Stimulated activated CD4-positive, alpha-beta T cell treated with anti-CD3 and anti-CD28 coated beads, Interleukin-12 subunit alpha, Interleukin-12 subunit beta, amount 100 ng/mL, for 48 hours (primary cell): ENCODE measurements around the gene RGS9BP.
"Not testable (repeated sequence)": the region's sequence is repeated elsewhere in the genome, so short reads cannot be mapped to it uniquely, and the experiment has no call there.

Source experiments
- DNase-seq, 3 donors: peaks; one replicate each; pipeline ENCODE4 v3.0.0-alpha.2; 2020; ENCODE audit warnings: low read depth in 2 of 3, low spot score in 1 of 3

The RGS9BP gene

GRCh38 chr19:32694851-32695250, 19.2 kb downstream of the RGS9BP start:
- not testable (repeated sequence) for DNase-seq

- DNase-seq: not testable (repeated sequence)
Observed at GRCh38 chr19:32695506-32695905, 19.9 kb downstream of the RGS9BP start.

- DNase-seq: not testable (repeated sequence)
Observed at GRCh38 chr19:32696771-32697170, 21.1 kb downstream of the RGS9BP start.

GRCh38 chr19:32700129-32700528, 24.5 kb downstream of the RGS9BP start:
- DNase-seq: not testable (repeated sequence)

- DNase-seq: no peak
Observed at GRCh38 chr19:32702010-32702409, 26.4 kb downstream of the RGS9BP start.

- DNase-seq: not testable (repeated sequence)
Observed at GRCh38 chr19:32704006-32704405, 28.4 kb downstream of the RGS9BP start.

- no peak for DNase-seq
Observed at GRCh38 chr19:32708457-32708856, 32.8 kb downstream of the RGS9BP start.

- no peak for DNase-seq
Observed at GRCh38 chr19:32709032-32709431, 33.4 kb downstream of the RGS9BP start.

GRCh38 chr19:32711747-32712146, 36.1 kb downstream of the RGS9BP start:
- DNase-seq: no peak

GRCh38 chr19:32716203-32716602, 40.6 kb downstream of the RGS9BP start:
- not testable (repeated sequence) for DNase-seq

GRCh38 chr19:32717496-32717895, 41.8 kb downstream of the RGS9BP start:
- no peak for DNase-seq

GRCh38 chr19:32718286-32718685, 42.6 kb downstream of the RGS9BP start:
- DNase-seq: no peak

GRCh38 chr19:32719611-32720059, 44.0 kb downstream of the RGS9BP start, which contains the start of gene TDRD12:
TDRD12 (plus strand) TSS chr19:32719767; CDS start chr19:32720073, 306 bp downstream.
- no peak for DNase-seq

- no peak for DNase-seq
Observed at GRCh38 chr19:32720216-32720935, 44.7 kb downstream of the RGS9BP start.

- no peak for DNase-seq
Observed at GRCh38 chr19:32720936-32721250, 45.2 kb downstream of the RGS9BP start.
